Tibial nerve (tissue), 4 donors: ENCODE results near the gene ELOVL4.

Experiments used
- EP300 ChIP-seq, 2 donors: sonication (generic); formaldehyde crosslinking; IDR thresholded peaks; one replicate each; pipeline ENCODE4 v1.6.1; 2017; ENCODE audit warnings: antibody characterized with exemption in 2 of 2, mild to moderate bottlenecking in 1 of 2
- POLR2A ChIP-seq, 2 donors: fragments of 450-650 bp; IDR thresholded peaks; one replicate each; pipeline ENCODE4 v1.6.1; 2017; ENCODE audit warnings: antibody characterized with exemption in 2 of 2, mild to moderate bottlenecking in 2 of 2, moderate library complexity in 2 of 2
- TF ChIP-seq, protein P1 (sequence below), 5 experiments: fragments of 200-600 bp in 3 of 5; fragments of 450-650 bp in 2 of 5; sonication (generic) in 3 of 5; IDR thresholded peaks; one replicate each; pipeline ENCODE4 v1.5.1; 2016 to 2019; ENCODE audit warnings: antibody characterized with exemption in 5 of 5, mild to moderate bottlenecking in 3 of 5, moderate library complexity in 2 of 5

DNA sequence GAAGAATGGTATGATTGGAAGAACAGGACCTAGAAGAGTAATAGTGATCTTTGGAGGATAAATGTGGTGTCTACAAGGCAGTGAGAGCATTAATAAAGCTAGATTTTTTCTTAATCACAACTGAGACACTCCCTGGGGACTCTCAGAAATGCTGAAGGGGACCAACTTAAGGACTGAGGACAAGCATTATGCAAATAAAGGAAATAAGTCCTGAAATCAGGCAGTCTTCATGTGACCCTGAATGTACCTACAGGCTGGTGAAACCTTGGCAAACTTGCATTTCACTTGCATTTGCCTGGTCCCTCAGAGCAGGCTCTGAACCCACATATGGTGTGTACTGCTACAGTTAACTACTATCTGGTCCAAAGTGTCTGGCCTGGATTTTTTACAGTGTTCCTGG lies 37.8 kb upstream of the ELOVL4 start:
- TF ChIP-seq, protein P1, sequence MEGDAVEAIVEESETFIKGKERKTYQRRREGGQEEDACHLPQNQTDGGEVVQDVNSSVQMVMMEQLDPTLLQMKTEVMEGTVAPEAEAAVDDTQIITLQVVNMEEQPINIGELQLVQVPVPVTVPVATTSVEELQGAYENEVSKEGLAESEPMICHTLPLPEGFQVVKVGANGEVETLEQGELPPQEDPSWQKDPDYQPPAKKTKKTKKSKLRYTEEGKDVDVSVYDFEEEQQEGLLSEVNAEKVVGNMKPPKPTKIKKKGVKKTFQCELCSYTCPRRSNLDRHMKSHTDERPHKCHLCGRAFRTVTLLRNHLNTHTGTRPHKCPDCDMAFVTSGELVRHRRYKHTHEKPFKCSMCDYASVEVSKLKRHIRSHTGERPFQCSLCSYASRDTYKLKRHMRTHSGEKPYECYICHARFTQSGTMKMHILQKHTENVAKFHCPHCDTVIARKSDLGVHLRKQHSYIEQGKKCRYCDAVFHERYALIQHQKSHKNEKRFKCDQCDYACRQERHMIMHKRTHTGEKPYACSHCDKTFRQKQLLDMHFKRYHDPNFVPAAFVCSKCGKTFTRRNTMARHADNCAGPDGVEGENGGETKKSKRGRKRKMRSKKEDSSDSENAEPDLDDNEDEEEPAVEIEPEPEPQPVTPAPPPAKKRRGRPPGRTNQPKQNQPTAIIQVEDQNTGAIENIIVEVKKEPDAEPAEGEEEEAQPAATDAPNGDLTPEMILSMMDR (IDR thresholded peaks at IDR 0.05), result no peak
- no peak for TF ChIP-seq EP300 (IDR thresholded peaks at IDR 0.05)
- no peak for TF ChIP-seq POLR2A (IDR thresholded peaks at IDR 0.05)
